ENCODE measurements around the gene TPBGL.

- TF ChIP-seq CTCF (conservative IDR thresholded peaks at IDR 0.05; ENCODE audit: low read depth, low read length) = no peak
- no peak for TF ChIP-seq EZH2phosphoT487 (IDR thresholded peaks at IDR 0.05; ENCODE audit: borderline replicate concordance, low read length)
These were observed 36.4 kb upstream of the TPBGL start for GRCh38 chr11:75204012-75204674.

All from PC-3 (cell line).